Jurkat, Clone E6-1 (cell line): ENCODE measurements around the gene EPHA5.

Experiments used
- DNase-seq: peaks from one replicate; pipeline ENCODE4 v3.0.0-alpha.2; 2011; ENCODE audit warnings: low read depth, low spot score
- H3K4me3 ChIP-seq: 2 replicates; pipeline ENCODE4 v1.5.1; 2011; ENCODE audit warnings: mild to moderate bottlenecking, low read length, control low read depth, moderate library complexity

EPHA5 gene

DNA sequence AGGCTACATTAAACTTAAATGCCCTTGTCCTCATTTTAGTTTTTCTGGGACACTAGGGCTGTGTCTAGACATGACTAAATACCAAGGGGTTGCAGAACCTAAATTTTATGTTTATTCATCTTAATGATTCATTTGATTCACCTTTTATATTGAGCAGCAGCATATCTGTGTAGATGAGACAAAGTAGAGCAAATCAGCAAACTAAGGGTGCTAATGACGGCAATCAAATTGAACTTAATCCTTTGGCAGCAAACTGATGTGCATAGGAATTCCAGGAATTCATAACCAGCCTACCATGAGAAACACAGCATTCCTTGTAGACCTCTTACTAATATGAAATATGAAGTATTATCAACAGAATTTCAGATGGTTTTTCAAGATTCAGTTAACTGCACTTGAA lies 25.1 kb downstream of the EPHA5 start:
- DNase-seq: no peak
- no peak overlapping the region for H3K4me3 ChIP-seq

DNA sequence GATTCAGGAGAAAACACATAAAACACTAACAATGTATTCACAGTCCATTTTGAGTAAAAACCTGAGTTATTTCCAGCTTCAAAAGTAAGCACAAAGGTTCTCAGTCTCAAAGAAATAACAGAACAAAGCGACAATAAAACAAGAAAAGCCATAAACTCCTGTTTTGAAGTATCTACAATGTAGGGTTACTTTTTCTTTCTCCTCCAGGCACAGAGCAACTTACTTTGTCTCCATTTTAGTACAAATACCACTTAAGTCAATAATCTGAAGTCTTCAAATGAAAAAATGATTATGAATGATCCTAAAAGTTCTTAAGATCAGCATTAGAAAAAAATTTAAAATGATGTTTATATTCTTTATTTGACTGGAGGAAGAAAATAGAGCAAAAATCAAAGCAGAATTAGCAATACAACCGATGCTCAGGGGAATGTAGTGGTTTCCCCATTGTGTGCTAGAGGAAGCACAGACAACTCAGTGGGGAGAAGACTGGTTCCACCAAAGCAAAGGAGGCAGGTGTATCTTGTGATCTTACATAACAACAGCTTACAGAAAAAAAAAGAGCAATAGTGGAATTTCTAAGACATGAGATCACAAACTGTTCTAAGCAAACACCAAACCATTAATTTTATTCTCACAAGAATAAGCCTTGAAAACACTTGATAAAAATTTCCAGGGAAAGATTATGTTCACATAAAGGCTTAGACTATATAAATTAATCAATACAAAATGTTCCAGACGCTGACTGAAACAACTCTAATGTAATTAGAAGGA lies 35.1 kb downstream of the EPHA5 start:
- DNase-seq: no peak
- no peak overlapping the region for H3K4me3 ChIP-seq

DNA sequence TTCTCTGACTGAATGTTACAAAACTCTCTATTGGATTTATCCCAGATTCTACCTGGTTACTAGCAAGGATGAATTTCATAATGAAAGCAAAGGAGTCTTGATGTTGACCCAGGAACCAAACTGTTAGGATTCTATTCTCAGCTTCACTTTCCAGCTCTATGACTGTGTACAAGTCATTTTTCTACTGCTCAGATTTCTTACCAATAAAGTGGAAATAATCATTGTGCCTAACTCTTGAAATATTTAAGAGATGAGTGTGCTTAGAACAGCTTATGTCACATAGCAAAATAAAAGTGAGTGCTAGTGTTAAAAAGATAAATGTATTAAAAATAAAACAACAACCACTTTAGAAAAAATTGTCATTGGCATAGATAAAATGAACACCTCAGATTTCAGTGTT lies 45.6 kb downstream of the EPHA5 start:
- no peak overlapping the region for H3K4me3 ChIP-seq
- DNase-seq: no peak

DNA sequence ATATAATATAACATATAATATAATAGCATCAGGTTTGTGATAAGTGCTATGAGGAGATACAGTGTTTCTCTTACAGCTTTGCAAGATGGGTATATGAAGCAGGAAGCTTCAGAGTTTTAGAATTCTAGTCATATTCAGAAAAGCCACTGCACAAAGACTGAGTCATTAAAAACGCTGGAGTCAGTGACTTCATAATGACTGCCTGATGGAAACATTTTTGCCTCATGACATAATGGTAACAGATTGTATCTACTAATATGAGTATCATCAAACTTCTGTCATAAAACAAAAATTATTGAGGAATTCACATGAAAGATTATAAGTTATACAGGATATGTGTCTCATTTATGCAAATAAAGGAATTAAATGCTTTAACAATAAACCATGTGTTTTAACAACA lies 46.8 kb downstream of the EPHA5 start:
- no peak overlapping the region for H3K4me3 ChIP-seq
- DNase-seq: no peak

DNA sequence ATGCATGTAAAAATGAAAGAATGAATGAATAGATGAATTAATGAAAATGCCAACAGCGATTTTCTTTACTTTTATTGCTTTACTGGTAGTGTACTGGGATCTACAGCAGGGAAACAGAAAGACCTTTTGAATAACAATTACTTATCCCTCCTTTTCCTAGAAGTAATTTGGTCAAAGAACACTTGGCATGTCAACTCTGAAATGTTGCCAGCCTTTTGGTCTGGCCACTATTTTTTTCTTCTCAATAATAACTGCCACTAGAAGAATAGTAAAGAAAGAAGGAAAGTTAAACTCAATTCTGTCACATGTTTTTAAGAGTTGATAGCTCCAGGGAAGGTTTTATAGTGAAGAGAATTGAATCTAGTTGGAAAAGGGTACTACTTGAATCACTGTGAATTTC lies 52.9 kb downstream of the EPHA5 start:
- no peak for DNase-seq
- no peak overlapping the region for H3K4me3 ChIP-seq

DNA sequence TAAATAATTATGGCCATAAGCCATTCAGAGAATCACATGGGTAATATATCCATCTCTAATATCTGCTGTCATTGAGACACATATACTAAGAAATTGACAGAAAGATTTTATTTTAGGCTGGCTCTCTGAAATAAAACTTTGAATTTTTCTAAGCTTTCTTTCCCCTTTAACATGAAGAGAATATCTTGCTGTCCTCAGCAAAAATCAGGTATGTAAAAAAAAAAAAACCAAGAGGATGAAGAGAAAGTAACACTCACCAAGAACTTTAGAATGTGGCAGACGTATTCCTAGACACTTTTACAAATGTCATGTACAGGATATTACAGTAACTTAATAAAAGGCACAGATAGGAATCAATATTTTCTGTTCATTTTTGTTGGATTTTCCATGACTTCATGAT lies 65.8 kb downstream of the EPHA5 start:
- no peak overlapping the region for H3K4me3 ChIP-seq

DNA sequence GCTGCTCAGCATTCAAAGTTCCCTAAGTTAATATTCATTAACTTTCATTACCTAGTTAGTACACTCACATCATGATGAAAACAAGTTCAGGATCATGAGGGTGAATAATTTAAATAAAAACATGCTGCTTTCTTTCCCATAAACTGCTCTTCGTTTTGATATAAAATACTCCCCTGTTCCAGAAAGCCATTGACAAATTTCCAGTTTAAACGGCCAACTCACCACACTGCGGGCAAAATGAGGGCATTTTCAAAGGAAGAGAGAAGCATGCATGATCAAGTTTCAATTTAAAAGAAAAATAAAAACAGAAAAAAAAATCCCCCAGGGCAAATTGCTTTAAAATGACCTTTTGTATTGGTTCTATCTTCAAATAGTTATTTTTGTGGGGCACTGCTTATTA lies 69.6 kb downstream of the EPHA5 start:
- DNase-seq: no peak
- no peak overlapping the region for H3K4me3 ChIP-seq

More for the DNA sequence above, 65.8 kb downstream of the EPHA5 start:
- DNase-seq: no peak

DNA sequence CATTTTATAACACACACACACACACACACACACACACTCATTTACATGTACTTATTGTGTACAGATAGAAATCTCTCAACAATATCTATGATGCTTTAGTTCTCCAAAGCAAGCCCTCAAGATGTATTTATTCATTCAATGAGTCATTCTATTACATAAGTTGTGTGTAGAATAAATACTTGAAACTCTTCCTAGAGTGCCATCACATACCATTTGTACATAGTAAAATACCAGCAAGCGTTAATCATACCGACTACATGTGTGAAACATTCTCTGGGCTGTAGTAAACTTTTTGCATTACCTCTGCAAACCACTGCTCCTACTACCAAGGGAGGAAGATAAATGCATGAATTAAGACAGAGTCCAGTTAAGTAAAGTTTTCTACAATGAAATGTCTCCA lies 70.9 kb downstream of the EPHA5 start:
- no peak for DNase-seq
- no peak overlapping the region for H3K4me3 ChIP-seq

DNA sequence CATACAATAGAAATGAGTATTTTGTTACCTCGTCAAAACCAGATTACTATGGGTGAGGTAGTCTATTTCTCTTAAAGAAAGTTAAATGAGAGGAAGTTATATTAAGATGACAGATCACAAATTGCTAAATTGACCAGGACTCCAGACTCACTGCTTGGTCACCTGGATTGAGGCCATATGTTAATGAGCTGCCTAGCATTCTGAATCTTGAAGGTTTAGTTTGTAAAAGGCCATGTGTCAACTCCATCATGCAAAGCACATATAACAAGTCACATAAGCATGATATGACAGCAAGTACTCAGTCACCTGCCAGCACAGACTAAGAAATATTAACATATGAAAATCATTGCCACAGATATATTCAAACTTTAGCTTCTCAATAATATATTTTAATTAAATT lies 72.6 kb downstream of the EPHA5 start:
- no peak for DNase-seq
- H3K4me3 ChIP-seq: no peak overlapping the region

DNA sequence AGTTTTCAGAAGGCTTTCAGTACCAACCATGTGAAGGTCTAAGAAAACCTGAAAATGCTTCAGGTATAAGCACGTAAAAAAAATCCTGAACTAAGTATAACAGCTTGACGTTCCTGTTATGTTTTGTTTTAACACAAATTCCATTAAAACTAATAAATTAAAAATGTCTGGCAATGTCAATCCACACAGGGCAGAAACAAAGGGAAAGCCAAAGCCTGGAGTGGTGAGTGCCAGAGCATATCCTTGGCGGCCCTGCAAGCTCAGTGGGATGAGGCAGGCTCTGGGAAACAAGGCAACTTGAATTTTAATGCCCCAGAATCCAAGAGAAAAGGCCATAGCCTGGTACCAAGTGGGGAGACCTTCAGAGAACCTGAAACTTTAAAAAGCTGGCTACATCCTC lies 78.2 kb downstream of the EPHA5 start:
- no peak overlapping the region for H3K4me3 ChIP-seq
- no peak for DNase-seq

DNA sequence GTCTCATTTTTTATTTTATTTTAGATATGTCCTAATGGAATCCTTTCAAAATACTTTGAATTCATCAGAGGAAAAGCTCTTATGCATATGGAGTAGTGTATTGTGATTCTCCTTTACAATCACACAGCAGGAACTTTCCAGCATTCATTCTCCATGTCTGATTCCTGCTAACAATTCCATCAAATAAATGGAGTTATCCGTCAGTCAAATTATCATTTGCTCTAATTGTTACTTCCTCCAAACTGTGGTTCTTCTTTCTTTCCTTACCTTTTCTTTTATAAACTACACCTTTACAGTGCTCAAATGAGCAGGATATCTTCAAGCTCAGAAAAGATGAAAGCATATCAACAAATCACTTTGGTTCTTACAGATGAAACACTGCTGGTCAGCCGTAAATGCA lies 80.4 kb downstream of the EPHA5 start:
- no peak overlapping the region for H3K4me3 ChIP-seq
- no peak for DNase-seq

DNA sequence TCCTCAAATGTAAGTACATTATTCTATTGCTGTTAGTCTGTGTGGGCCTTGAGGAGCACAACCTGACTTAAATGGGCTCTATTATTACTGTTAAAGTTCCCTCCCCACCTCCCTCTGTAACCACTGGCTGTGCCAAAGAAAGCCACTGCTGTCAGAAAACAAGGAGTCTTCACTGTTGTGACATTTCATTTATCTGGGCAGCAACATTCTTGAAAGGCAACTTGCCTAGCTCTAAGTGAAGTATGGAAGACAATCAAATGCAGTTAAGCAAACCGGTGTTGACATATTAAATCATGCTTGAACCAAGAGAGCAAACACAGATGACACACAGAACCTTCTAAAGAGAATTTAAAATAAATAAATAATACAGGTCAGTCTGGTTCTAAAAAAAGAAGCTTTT lies 81.0 kb downstream of the EPHA5 start:
- no peak overlapping the region for H3K4me3 ChIP-seq
- no peak for DNase-seq

DNA sequence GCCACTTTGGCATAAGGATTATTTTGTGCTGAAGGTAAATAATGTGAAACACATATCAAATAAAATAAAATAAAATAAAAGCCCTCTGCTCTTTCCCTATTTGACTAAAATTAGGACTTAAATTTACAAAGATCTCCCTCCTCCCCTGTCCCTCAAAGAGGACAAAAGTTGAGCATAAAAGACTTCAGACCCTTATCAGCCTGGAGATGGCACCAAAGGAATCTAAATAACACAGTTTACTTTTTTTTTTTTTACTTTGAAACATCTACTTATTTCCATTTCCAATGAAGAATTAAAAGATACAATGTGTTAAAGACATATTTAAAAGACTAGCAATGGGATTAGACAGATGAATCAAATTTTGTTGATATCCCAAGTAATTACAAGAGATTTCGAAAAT lies 89.7 kb downstream of the EPHA5 start:
- no peak overlapping the region for H3K4me3 ChIP-seq
- no peak for DNase-seq

DNA sequence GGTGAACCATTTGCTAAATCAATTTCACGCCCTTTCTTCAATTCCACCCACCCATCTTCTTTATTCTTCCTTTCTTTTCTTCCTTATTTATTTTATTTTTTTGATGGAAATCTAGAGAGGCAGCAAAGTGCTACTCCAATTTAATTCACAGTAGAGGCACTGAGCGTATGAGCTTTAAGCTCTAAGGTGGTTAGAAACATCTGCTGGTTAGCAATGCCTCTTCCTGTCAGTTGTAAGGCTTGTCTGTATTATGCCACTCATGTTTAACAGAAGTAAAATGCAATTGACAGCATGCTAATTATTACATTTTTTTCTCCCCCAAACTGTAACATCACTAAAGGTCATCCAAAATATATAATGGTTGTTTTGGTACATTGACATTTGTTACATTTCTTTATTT lies 103.8 kb downstream of the EPHA5 start:
- no peak for DNase-seq
- no peak overlapping the region for H3K4me3 ChIP-seq

DNA sequence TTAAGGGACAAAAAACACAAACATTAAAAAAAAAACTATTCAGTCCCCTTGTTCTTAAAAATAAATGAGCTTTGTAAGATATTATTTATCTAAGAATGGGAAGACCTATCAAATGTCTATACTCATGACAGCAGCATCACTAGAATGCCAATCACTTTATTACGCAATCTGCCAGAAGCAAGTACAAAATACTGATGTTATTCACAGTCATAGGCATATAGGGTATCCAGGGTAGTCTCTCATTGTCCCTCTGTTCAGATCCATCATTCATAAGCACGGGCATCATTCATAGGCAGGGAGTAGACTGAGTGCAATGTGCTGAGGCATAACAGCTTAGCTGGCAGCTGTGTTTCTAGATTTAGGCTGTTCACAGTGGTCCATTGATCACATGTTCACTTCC lies 109.1 kb downstream of the EPHA5 start:
- no peak for DNase-seq

DNA sequence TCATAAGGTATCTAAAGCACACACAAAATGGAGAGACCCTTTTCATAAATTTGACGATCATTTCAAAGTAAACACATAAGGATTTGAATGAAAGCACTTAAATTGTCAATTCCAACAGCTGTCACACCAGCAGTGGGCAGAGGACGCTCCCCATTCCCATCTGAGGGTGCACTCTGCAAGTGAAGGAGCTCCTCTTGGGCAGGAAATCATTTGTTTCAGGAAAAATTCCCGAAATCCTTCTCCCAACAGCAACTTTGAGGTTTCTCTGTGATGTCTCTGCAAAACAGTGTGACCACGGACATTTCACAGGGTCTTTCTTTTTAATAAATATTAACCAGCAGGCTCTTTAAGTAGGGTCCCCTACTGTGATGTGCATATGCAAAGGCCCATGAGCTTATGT lies 111.0 kb downstream of the EPHA5 start:
- DNase-seq: no peak
- no peak overlapping the region for H3K4me3 ChIP-seq

More for the DNA sequence above, 109.1 kb downstream of the EPHA5 start:
- H3K4me3 ChIP-seq: no peak overlapping the region

DNA sequence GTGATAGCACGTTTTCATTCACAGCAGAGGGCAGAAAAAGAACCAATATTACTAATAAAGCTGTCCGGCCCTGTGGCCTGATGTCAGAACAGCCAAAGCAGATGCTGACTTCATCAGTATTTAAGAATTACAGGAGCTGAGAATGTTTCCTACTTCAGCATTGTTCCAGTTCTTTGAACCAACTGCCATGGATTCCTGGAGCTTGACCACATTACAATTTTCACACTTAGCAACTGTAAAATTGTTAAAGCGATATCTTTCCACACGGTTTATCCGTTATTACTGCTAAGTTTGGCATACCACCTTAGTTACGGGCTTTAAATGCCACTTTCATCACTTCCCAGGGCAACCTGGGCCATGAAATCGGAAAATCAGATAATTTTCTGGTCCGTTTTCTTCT lies 118.2 kb downstream of the EPHA5 start:
- no peak for DNase-seq
- H3K4me3 ChIP-seq: no peak overlapping the region

DNA sequence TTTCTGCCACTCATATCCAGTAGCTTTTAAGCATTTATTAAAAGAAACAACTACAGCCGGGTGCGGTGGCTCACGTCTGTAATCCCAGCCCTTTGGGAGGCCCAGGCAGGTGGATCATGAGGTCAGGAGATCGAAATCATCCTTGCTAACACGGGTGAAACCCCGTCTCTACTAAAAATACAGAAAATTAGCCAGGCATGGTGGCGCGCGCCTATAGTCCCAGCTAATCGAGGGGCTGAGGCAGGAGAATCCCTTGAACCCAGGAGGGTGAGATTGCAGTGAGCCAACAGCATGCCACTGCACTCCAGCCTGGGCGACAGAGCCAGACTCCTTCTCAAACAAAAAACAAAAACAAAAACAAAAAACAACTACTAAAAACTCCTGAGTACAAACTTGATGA lies 119.8 kb downstream of the EPHA5 start:
- DNase-seq: no peak
- no peak overlapping the region for H3K4me3 ChIP-seq

DNA sequence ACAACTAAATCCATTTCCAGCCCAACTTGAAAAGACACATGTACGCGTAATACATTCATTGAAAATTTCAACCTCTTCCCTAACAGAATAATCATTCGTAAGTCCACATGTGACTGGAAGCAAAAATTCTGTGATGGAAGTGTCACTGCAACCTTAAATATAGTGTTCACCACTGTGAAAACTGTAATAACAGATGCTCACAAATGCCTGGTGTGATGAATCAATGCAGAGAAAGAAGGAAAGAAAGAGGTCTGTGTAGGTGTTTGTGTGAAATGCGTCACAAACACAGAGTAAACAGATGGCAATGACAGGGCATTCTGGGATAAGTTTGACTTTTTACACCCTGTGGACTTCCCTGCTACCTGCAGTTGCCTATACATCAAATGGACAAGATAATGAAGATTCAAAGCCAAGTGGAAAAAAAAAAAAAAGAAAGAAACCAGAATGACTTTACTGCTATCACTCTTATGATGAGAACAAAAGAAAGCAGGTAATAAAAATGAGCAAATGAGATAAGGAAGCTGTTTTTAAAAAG lies 123.3 kb downstream of the EPHA5 start:
- DNase-seq: no peak
- H3K4me3 ChIP-seq: no peak overlapping the region

DNA sequence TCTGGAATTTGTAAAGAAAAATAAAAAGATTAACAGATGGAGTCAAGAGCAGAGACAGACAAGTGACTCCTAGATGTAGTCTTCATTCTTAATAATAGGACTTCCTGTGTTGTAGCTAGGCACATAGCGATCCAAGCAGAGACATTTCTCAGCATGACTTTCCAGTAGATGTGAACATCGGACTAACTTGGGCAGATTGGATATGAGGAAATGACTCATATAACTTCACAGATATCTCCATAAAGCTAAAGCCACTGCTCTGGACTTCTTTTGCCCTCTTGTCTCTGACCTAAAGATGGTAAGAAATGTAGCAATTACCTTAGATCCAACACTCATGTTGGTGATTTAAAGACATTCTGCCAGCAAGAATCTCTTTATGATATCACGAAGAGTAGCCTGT lies 131.7 kb downstream of the EPHA5 start:
- H3K4me3 ChIP-seq: no peak overlapping the region
- DNase-seq: no peak

DNA sequence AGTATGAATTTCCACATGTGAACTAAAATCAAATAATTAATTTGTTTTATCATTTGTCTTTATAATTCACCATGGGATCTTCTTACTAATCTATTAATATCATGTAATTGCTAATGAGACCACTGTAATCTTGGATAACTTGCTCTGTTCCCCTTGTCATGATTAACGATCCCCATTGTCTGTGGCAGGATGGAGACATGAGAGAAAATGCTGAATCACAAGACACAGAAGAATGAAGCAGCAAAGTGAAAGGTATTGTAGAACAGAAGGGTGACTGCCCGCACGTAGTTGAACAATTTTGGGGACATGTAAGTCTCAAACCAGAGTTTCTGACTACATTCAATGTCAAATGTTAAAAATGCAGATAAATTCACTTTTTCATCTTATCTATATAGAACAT lies 135.2 kb downstream of the EPHA5 start:
- H3K4me3 ChIP-seq: no peak overlapping the region
- DNase-seq: no peak
